Left renal cortex interstitium (tissue), 4 donors: ENCODE results near the gene PBX3. TPM values are rescaled to one million over a fixed set of nuclear protein-coding genes. Genes with fewer than 3 reads are reported as not detected.

Experiments
- DNase-seq, 4 donors: peaks; one replicate each; pipeline ENCODE4 v3.0.0-alpha.2; 2013; ENCODE audit warnings: low read depth in 4 of 4, low spot score in 2 of 4, missing footprints in 1 of 4
- polyA plus RNA-seq, 4 donors: library from polyadenylated mRNA; unstranded; fragments of 120-200 nt; gene quantifications; one replicate each; pipeline ENCODE4 v1.2.1, GENCODE V29; 2013; ENCODE audit not compliant: insufficient read length in 4 of 4

Gene PBX3
- polyA plus RNA-seq, 4 donors, result 27.0 to 30.7 (median 28.9) TPM

DNA sequence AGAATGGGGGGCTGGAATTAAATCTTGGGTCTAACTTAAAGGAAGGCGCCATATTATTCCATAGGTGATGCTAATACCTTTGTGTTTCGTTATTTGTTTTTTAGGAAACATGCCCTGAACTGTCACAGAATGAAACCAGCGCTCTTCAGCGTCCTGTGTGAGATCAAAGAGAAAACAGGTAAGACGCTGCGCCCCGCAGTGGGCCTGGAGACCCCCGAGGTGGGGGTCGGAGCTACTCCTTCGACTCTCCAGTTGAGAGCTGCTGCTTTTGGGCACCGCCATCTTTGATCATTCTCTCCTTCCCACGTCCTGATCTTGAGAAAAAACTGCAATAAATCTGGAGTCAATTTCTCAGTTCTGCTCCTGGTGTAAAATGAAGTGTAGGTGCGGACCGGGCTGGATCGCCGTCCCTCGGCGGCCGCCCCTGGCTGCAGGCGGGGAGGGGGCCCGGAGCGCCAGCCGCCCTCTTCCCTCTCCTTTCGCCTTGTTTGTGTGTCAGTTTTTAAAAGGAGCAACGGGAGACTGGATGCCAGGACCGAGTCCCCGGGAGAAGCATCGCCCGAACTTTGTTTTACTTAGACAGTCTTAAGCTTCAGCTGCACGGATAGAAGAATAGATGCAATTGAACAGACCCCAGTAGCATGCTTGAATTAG is 1.4 kb downstream of the PBX3 start:
- no peak for DNase-seq

DNA sequence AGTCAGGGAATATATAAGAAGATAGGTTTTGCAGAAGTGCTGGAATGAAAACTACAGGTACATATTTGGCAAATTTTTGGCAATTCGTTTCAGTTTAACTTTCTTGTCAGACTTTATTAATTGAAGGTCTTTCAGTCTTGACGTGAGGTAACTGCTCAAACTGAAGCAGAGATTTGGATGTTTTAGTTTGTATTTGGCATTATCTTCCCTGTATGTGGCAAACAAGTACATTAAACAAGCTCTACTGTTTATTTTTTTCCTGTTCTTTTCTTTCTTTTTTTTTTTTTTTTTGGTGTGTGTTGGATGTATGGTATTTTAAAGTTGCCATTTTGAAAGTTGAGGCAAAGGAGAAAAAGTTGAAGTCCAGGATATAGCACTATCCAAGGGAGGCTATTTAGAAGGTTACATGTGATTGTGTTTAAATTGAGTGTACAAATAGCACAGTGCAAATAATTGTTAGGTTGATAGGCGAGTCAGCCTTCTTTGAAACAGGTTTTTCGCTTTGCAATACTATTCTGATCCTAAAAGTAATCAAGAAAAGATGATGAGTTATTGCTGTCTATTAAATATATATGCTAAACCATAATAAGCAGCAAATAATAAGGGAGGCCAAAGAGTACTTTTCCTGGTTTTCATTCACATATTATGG is 2.2 kb downstream of the PBX3 start:
- DNase-seq, result no peak

DNA sequence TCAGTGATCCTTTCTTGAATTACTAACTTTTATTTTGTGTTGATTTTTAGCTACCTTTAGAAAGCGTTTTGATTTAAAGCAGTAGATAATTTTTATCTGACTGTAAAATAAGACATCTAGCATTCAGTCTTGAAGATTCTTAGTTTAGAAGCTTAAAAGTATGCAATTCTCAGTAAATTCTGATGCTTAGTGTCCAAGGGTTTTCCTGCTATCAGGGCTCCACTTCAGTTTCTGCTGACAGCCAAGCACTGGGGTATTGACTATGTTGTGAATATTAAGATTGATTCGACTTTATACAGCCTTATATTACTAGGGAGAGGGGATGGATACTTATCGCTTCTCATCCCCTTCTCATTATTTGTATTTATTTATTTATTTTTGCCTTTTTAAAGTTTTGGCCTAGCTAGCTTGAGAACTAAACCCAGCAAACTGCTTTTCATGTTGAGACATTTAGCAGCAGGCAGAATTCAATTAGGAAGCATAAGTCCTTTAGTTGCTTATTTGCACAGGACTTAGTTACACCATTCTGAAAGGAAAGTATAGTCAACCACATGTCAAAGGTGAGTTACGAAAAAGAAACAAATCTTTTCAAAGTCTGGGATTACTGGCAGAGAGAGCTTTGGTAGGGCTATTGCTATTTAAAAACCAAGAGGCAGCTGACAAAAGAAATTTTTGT is 2.9 kb downstream of the PBX3 start:
- DNase-seq, result no peak

DNA sequence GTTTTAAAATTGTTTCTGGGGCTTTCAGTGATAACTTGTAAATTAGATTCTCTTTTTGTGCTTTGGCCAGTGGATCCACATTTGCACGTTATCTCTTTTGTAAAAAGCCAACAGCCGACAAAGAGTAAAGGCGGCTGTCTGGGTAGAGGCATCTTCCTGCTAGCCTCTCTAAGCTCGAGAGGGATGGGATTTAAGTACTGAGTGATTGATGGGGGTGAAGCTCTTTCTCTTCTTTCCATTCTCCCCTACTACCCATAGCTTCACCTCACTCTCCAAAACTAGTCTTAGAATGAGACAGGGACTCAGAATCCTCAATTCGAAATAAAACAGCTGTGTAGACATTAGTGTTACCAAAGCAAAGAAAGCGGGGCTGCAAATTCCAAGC is 3.4 kb downstream of the PBX3 start:
- no peak for DNase-seq

DNA sequence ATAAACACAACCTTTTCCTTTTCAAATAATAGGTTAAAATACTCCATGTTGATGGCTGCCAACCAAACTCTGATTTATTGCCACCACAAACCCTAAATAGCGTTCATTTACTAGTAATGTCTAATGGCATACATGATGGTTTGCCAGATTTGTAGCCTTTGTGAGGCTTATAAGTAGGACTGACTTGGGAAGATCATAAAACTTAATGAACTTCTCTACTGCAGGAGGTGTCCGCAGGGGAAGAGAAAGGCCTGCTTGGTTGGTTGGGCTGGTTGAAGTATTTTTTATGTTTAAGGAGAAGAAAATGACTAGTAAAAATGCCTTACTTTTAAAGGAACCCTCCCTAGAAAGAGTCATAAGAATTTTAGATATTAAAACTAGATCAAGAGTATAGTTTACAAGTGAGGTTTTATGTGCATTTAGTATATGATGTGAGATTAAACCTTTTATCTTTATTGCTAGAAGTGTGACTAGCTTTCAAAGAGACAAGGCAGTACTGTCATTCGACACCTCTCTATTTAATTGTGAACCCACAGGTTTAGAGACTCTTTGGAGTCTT is 5.0 kb downstream of the PBX3 start:
- DNase-seq, result no peak

DNA sequence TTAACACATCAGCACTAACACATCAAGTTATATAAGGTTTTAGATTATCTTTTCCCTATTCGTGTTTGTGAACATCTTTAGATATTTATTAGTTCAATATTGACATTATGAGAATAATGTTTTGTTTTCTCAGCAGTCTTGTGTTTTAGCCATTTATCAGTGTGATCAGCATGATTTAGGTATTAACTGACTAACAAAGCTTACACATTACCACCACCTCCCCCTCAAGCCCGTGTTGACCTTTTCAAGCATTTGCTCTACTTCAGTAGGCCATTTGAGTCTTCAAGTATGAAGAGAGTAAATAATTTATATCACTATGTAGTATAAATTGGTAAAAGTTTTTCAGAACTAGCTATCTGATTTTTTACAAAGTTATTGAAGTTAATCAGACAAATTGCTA is 6.9 kb downstream of the PBX3 start:
- no peak for DNase-seq

DNA sequence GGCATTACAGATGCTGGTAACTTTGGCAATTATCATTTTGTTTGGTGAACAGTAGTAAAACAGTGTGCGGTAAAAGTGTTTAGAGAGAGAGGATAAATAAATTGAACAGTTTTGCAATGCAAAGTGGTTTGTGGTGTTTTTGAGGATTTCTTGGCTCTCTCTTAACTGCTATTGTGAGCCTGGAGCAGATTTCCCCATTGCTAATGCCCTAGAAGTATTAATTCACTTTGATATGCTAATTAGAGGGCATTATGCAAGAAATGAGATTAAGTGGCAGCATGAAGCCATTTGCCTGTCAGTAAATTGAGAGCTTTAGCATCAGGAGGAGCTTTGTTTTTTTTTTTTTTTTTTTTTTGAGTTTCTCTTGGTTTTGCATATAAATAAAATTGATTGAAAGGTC is 8.2 kb downstream of the PBX3 start:
- no peak for DNase-seq

DNA sequence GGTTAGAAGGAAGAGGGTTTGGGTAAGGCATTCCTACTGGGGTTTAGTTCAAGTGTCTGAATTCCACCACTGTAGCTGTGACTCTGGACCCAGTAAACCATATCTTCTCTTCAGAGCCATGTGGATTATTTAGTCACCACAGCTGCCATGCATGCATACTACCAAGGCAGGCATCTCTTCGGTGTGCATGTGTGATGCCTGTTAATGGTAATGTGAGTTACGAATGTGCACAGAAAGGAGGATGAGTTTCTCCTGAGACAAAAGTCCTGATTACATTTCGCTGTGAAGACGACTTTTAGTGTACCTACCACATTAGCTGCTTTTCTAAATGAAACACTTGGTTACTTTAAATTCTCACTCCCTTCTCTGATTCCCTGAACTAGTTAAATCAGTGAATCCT is 9.3 kb downstream of the PBX3 start:
- DNase-seq, result no peak

DNA sequence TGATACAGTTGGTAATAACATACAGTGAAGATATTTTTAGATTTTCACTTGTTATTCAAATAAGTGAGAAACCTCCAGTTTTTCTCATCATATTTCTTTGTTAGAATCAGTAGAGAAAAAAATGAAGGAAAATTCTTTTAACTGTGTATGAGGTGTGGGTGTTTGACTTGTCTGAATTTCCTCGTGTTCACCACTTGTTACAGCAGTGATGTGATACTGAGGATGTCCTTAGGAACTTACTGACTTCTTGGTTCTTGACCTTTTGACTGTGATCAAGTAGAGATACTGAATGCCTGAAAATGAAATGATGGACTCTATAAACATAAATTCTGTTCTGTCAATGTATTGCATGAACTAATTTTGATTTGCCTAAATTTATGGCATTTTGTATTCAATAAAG is 10.7 kb downstream of the PBX3 start:
- no peak for DNase-seq

DNA sequence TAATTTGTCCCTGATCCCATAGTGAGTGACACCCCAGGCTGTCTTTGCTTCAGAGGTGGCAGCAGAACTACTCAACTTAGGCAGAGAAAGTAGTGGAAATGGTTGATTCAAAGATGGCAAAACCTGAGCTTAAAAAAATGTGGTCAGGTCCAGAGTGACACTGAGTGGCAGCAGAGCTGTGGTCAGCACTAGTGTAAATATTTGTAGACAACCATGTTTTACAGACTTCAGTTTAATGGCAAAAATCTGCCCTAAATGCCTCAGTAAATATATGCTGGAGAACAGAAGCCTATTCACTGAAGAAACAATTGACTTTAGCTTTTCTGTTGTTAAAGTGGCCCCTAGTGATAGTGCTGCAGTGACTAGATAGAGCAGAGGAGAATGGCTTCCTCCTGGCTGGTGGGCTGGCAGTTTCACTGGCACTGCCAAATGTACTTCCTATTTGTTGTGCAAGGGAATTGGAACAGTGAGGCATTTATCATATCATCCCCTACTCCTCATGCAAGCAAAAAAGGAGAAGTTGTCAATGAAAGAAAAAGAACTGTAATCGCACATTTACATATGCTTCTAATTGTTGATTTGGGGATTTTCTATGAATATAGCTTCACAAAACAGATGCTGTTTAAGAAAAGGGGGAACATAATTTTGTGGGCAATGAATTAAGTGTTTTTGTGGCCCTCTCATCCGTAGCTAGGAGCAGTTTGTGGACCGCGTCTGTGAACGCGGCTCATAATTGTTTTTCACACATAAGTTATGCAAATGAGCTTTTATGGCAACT is 12.0 kb downstream of the PBX3 start:
- no peak for DNase-seq

DNA sequence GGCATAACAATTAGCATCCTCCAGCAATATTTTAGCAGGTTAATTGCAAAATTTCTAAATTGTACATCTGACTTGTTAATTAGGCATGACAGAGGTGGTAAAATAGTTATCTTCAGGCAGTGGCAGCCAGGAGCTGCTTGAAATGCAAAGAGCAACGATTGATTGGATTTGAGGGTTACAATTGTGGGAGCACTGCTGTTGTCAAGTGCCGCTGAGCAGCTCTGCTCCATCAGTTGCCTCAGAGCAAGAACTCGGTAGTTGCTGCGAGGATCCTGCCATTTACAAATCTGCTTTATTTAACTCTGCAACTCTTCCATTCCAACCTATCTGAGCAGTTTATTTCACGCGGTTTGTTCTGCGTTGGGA is 12.6 kb downstream of the PBX3 start:
- DNase-seq, result no peak

DNA sequence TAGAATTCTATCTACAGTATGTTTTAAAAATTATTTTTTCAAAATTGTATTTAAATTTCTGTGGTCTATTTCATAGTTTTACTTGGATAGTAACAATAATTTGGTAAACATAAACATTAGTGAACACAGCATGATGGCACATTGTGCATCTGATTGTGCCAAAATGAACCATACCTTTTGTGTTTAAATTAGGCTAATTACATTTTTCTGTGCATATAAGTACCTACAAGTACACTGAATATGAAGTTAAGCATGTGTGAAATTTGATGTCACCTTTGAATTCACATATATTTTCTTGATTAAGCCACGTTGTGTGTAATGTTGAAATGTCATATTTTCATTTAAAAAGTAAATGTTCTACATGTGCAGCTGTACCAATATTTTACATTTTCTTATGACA is 13.4 kb downstream of the PBX3 start:
- no peak for DNase-seq

DNA sequence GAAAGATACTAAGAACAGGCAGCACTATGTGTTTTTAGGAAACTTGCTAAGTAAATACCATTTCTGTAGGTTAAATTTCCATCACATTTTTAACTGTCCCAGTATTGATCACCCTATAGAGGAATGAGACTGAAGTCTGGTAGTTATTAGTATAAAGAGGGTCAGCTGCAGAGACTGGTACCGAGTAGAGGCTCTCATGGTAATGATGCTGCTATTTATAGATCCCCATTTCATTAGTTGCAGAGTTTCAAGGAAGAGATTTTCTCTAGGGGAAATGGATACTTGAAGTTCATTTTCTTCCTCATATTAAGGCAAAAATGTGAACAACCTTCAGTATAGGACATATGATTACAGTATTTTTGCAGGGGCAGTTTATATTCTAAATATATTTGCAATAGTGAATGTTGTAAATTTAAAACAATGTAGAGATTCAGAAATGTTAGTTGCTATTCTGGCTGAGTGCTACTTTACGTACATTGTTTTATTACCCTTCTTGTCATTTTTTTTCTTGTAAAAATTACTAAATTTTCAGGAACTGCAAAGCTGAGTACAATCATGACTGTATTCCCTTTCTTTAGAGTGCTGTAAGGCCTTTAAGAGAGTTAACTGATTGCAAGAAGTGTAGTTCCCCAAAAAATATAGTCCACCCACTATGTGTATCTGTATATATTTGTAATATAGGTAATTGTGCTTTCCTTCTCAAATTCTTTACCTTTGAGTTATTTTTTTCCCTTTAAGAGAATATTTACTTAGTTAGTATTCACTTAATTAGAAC is 14.7 kb downstream of the PBX3 start:
- DNase-seq, result no peak

DNA sequence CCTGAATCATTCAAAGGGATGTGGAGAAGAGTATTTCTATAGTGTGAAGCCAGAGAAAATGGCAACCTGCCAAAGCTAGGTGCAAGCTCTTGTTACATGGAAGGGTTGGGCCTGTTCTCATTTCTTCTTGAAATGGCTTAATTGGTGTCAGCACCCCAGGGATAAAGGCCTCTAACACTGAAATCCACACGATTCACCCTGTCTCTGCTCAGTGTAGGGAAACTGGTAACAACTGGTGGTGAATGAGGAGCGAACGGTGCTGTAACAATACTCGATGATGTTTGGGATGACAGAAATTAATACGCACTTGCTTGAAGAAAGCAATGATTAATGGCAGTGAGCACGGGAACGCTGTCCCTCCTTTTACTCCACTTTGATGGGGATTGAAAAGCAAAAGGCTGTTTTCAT is 16.2 kb downstream of the PBX3 start:
- DNase-seq, result no peak

DNA sequence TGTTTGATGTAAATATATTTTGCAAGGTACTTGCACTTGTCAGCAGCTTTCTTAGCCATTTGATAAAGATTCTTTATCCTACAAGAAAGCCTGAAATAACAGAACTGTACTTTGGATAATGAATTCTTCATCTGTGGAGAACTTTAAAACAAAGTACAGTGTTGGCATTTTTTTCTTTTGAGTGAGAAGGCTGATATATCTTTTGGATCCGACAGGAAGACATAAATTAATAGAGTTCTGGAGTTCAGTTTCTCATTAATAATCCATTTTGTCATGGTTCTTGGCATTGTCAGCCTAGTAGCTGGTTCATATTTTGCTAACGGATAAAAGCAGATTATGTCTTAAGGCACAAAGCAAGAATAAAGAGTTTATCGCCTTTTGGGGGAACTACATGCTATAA is 17.0 kb downstream of the PBX3 start:
- no peak for DNase-seq

DNA sequence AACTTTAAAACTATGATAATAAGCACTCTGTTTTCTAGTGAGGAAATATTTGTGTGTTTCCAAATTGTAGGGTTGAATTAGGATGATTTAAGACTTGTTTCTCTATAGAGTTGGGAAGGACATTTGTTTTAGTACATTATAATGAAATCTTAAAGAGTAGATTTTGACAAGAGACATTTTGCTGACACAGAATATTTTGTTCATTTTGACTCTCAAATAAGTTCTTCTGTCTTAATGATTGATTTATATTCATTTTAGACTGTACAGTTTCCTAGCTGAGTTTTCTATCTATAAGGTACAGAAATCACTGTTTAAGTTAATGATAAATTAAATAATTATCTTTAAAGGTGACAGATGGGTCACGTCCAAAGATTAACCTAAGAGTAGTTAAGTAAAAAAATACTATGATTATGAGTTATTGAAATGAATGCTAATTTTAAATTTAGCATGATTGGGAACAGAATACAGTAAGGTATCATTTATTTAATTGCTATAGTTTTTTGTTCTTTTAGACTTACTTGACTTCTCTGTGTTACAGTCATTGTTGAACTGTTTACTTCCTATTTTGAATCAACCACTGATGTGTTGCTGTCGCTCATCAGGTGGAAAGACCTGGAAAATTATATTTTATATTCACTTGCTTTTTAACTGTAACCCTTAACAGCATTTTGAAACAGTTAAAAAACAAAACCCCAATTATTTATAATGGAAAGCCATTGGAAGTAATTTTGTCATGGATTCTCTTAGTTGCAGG is 19.5 kb downstream of the PBX3 start:
- no peak for DNase-seq

DNA sequence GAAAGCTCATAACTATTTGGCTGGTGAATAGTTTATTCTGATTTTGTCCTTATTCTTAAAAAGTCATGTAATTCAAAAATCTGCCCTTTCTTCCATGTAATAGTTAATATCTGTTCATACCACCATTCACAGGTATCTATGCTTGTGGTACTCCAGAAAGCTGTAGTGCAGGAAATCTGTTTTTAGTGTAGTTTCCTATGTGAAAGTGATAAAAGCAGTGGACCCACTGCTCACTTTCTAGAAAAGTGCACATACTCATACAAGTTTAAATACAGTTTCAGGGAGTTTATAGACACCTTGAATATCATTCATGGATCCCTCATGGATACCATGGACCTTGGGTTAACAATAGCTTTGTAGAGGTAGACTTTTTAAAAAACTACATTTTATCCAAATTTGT is 20.2 kb downstream of the PBX3 start:
- no peak for DNase-seq

DNA sequence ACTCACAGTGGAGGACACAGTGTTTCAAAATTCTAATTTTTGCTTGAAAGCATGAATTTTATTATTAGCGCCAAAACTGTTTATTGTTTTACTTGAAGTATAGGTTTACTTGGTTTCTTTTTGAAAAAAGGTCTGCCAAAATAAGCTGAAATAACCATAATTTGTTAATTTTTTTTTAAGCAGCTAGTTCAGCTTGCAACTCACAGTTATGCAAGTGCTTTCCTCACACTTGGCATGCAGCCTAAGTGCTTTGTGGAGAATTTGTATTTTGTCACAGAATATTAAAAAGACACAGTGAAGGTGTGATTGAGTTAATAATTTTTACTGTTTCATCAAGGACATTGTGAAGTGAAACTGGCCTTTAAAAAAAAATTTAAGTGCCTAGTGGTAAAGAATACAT is 21.6 kb downstream of the PBX3 start:
- DNase-seq, result no peak

DNA sequence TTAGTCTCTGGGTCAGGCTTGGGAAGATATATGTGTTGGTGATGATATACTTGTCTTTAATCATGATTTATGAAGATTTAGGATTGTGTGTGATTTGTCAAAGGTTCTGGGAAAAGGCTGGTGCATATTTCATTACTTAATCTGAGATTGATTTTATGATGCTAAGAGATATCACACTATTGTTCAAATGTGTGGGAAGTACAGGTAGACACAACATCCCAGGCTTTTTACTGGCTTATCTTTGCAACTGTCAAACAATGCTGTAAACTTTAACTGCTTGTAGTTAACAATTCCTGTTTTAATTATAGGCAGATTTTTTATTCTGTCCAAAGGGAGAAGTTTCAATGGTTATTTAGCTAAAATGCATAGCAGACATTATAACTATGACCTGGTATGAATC is 23.9 kb downstream of the PBX3 start:
- no peak for DNase-seq

DNA sequence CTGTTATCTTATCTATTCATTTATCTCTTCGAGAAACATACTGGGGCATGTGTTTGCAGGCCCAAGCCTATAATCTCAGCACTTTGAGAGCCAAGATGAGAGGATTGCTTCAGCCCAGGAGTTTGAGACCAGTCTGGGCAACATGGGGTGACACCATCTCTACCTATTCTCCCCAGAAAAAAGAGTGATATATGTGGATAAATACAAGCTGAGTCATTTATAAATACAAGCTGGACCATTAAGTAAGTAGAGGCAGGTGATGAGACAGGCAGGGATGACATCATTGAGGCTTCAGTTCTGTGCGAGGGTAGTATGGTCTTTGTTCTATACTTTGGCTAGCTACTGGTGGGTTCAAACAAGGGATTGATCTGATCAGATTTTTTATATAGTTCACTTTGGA is 25.6 kb downstream of the PBX3 start:
- DNase-seq, result no peak
